ENCODE measurements around the gene ATRX.
"Not testable (repeated sequence)": the region's sequence is repeated elsewhere in the genome, so short reads cannot be mapped to it uniquely, and the experiment has no call there.

DNA sequence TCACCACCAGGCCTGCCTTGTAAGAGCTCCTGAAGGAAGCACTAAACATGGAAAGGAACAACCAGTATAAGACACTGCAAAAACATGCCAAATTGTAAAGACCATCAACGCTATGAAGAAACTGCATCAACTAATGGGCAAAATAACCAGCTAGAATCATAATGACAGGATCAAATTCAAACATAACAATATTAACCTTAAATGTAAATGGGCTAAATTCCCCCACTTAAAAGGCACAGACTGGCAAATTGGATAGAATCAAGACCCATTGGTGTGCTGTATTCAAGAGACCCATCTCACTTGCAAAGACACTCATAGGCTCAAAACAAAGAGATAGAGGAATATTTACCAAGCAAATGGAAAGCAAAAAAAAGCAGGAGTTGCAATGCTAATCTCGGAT is 246.2 kb downstream of the ATRX start:
- not testable (repeated sequence) for TF ChIP-seq FOXP2 (optimal IDR thresholded peaks at IDR 0.05; ENCODE audit: control extremely low read depth, extremely low read length, insufficient read depth); POLR2AphosphoS5 (IDR thresholded peaks at IDR 0.05; ENCODE audit: borderline replicate concordance, low read depth, low read length)
